K562 (cell line): ENCODE results near the gene SERTAD1. TPM values are rescaled to one million over a fixed set of nuclear protein-coding genes. Genes with fewer than 3 reads are reported as not detected.

ENCODE experiments used
- CREB1 ChIP-seq, 2 experiments: sonication (generic) in 1 of 2; formaldehyde crosslinking in 1 of 2; IDR thresholded peaks; 2 replicates each; pipeline versions ENCODE4 v1.6.1 to v1.8.0; 2012 to 2022; ENCODE audit warnings: inconsistent platforms in 1 of 2, mild to moderate bottlenecking in 1 of 2, missing genetic modification reagents in 1 of 2, moderate library complexity in 1 of 2
- CXXC5 ChIP-seq: fragments of 250-450 bp; sonication (Bioruptor Pico); IDR thresholded peaks from 2 replicates; pipeline ENCODE4 v1.8.0; 2022; ENCODE audit warnings: inconsistent platforms, mild to moderate bottlenecking, moderate library complexity
- FUS ChIP-seq: fragments of 200-400 bp; formaldehyde crosslinking; optimal IDR thresholded peaks from 2 replicates; pipeline ENCODE3; 2017; ENCODE audit warnings: low read depth, low read length
- NRF1 ChIP-seq, 2 experiments: fragments of 450-650 bp; IDR thresholded peaks in 1 of 2; conservative IDR thresholded peaks in 1 of 2; 2 replicates each; pipeline ENCODE4 v1.6.1; 2014; ENCODE audit warnings: mild to moderate bottlenecking in 2 of 2
- PHB2 ChIP-seq: fragments of 450-650 bp; IDR thresholded peaks from 2 replicates; pipeline ENCODE4 v1.6.1; 2017; ENCODE audit warnings: low read depth
- PTRF ChIP-seq: fragments of 450-650 bp; IDR thresholded peaks from 2 replicates; pipeline ENCODE4 v1.6.1; 2016; ENCODE audit warnings: mild to moderate bottlenecking, missing genetic modification characterization, missing compliant biosample characterization
- PYGO2 ChIP-seq: fragments of 450-650 bp; IDR thresholded peaks from 2 replicates; pipeline ENCODE4 v1.6.1; 2016; ENCODE audit warnings: mild to moderate bottlenecking, missing genetic modification characterization, moderate library complexity, missing compliant biosample characterization
- RBBP5 ChIP-seq: fragments of 200-600 bp; sonication (generic); IDR thresholded peaks from 2 replicates; pipeline ENCODE4 v1.6.1; 2012; ENCODE audit warnings: borderline replicate concordance, mild to moderate bottlenecking, low read length, control low read depth, inconsistent platforms; ENCODE audit not compliant: insufficient read depth, poor library complexity, severe bottlenecking
- RBM39 ChIP-seq: fragments of 200-400 bp; formaldehyde crosslinking; optimal IDR thresholded peaks from 2 replicates; pipeline ENCODE3; 2018; ENCODE audit warnings: low read depth, low read length
- RUNX1 ChIP-seq: sonication (generic); IDR thresholded peaks from 2 replicates; pipeline ENCODE4 v1.6.1; 2016; ENCODE audit warnings: antibody characterized with exemption, low read depth
- SIN3A ChIP-seq, 2 experiments: fragments of 150-350 bp in 1 of 2; IDR thresholded peaks; 2 replicates each; pipeline ENCODE4 v1.6.1; 2011 to 2016; ENCODE audit warnings: borderline replicate concordance in 2 of 2, low read depth in 2 of 2, low read length in 2 of 2, mild to moderate bottlenecking in 2 of 2, moderate library complexity in 2 of 2; ENCODE audit not compliant: control insufficient read depth in 1 of 2
- SMARCC2 ChIP-seq: fragments of 450-650 bp; IDR thresholded peaks from 2 replicates; pipeline ENCODE4 v1.6.1; 2017; ENCODE audit warnings: antibody characterized with exemption, moderate library complexity, mild to moderate bottlenecking, low read depth
- TFAM ChIP-seq: fragments of 250-450 bp; sonication (Bioruptor Pico); conservative IDR thresholded peaks from 2 replicates; pipeline ENCODE4 v1.5.0; 2021; ENCODE audit warnings: mild to moderate bottlenecking, moderate library complexity
- TRIM28 ChIP-seq: fragments of 450-650 bp; IDR thresholded peaks from 2 replicates; pipeline ENCODE4 v1.6.1; 2017
- ZNF77 ChIP-seq: fragments of 250-450 bp; sonication (Bioruptor Pico); IDR thresholded peaks from 2 replicates; pipeline ENCODE4 v1.5.0; 2020
- polyA plus RNA-seq, 8 experiments: library from polyadenylated mRNA; depleted of rRNA in 4 of 8; stranded (reverse) in 5 of 8; unstranded in 3 of 8; fragments of >200 nt; fragmentation: Nextera tagmentation in 2 of 8; fragmentation: Illumina TruSeq in 1 of 8; extraction: Ambion mirVana in 2 of 8; extraction: Trizol in 1 of 8; gene quantifications; 2 replicates each; pipeline versions ENCODE4 v1.2.1 to v1.2.3, GENCODE V29; 2011 to 2014; ENCODE audit warnings: inconsistent platforms in 1 of 8, missing spikeins in 1 of 8
- total RNA-seq, 7 experiments: library from RNA; depleted of rRNA in 6 of 7; stranded (reverse); fragments of >200 nt in 6 of 7; fragmentation: Illumina TruSeq in 2 of 7; extraction: Trizol in 2 of 7; gene quantifications; 2 replicates each; pipeline versions ENCODE4 v1.2.1 to v1.2.3, GENCODE V29; 2011 to 2021; ENCODE audit warnings: low replicate concordance in 1 of 7
- TF ChIP-seq, protein P1 (sequence below): sonication (generic); formaldehyde crosslinking; IDR thresholded peaks from 2 replicates; pipeline ENCODE4 v1.8.1; 2023; ENCODE audit warnings: mild to moderate bottlenecking, missing genetic modification reagents, moderate library complexity
- TF ChIP-seq, protein P2 (sequence below): sonication (generic); formaldehyde crosslinking; IDR thresholded peaks from 2 replicates; pipeline ENCODE4 v1.8.0; 2022; ENCODE audit warnings: mild to moderate bottlenecking, missing genetic modification reagents
- TF ChIP-seq, protein P3 (sequence below): sonication (generic); formaldehyde crosslinking; IDR thresholded peaks from 2 replicates; pipeline ENCODE4 v1.8.1; 2022; ENCODE audit warnings: missing genetic modification reagents
- TF ChIP-seq, protein P4 (sequence below): fragments of 250-450 bp; sonication (Bioruptor Pico); IDR thresholded peaks from 2 replicates; pipeline ENCODE4 v1.5.0; 2020; ENCODE audit warnings: mild to moderate bottlenecking, borderline replicate concordance
- TF ChIP-seq, protein P5 (sequence below): sonication (generic); formaldehyde crosslinking; IDR thresholded peaks from 2 replicates; pipeline ENCODE4 v1.8.0; 2022; ENCODE audit warnings: mild to moderate bottlenecking, missing genetic modification reagents

SERTAD1 gene
- total and polyA plus RNA-seq, 9 of the 15 experiments (the other 6 are each of a cell fraction or from before 2014, with no cell fraction given), result 0.15 to 8.7 (median 4.9) TPM

DNA sequence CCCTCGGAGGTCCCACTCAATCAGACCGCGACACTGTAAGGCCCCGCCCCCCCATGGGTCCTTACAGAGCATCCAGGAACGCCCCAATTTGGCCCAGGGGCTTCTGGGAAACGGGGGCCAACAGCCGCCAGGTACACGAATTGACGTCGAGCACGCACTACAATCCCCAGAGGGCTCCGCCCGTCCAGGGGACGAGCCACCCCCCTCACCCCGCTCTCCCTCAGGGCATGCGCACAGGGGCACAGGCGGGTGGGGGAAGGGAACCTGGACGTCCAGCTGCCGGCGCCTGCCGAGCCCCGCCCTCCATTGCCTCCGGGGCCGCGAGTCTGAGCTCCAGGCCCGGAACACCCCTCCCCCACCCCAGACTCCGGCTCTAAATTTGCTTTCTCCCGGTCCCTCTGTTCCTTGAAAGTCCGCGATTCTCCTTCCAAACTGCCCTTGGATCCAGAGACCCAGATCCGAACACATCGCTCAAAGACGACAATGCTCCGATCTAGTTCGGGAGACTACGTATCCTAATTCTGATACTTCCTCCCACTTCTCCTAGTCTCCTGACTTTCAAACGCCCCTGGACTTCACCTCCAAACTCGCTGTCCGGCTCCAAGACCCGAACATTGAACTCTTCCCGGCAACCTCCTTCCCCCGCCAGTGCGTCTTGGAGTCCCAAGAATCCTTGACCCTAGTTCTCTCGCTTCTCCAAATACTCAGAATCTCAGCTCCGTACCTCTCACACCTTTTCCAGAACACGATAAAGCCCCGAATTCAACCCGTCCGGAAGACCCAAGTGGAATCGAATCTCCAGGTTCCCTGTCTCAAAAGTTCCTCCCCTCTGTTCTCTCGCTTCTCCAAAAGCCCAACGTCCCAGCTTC, 17.6 kb upstream of the SERTAD1 start (continued):
- peak; percentile 86 for TF ChIP-seq CREB1 (IDR thresholded peaks at IDR 0.05)
- TF ChIP-seq CREB1 (CRISPR knock-in tag; IDR thresholded peaks at IDR 0.05), result peak; percentile 94
- peak; percentile 82 to 90; a peak in 3 of 4 replicates for TF ChIP-seq SIN3A (IDR thresholded peaks at IDR 0.05; ENCODE audit: borderline replicate concordance in 2 of 2, control insufficient read depth in 1 of 2, low read depth in 2 of 2, low read length in 2 of 2)
- TF ChIP-seq SMARCC2, result 0 out of 2 replicates have a peak, but pooled peaks have one; percentile 30
- TF ChIP-seq TFAM, result no peak
- no peak for TF ChIP-seq RBM39
- TF ChIP-seq PTRF, result no peak
- TF ChIP-seq NRF1 (conservative IDR thresholded peaks at IDR 0.05 in 1 of 2, IDR thresholded peaks at IDR 0.05 in 1 of 2), result peak; percentile 98
- TF ChIP-seq CXXC5 (CRISPR knock-in tag), result peak; percentile 90
- TF ChIP-seq, protein P1, sequence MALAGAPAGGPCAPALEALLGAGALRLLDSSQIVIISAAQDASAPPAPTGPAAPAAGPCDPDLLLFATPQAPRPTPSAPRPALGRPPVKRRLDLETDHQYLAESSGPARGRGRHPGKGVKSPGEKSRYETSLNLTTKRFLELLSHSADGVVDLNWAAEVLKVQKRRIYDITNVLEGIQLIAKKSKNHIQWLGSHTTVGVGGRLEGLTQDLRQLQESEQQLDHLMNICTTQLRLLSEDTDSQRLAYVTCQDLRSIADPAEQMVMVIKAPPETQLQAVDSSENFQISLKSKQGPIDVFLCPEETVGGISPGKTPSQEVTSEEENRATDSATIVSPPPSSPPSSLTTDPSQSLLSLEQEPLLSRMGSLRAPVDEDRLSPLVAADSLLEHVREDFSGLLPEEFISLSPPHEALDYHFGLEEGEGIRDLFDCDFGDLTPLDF (CRISPR knock-in tag), result no peak
- TF ChIP-seq FUS, result no peak
- TF ChIP-seq RUNX1, result no peak
- no peak for TF ChIP-seq ZNF77 (CRISPR knock-in tag)
- TF ChIP-seq PHB2, result no peak; the same call in 1 of the 2 replicates
- peak; percentile 45; the same call in 1 of the 2 replicates for TF ChIP-seq TRIM28
- TF ChIP-seq, protein P2, sequence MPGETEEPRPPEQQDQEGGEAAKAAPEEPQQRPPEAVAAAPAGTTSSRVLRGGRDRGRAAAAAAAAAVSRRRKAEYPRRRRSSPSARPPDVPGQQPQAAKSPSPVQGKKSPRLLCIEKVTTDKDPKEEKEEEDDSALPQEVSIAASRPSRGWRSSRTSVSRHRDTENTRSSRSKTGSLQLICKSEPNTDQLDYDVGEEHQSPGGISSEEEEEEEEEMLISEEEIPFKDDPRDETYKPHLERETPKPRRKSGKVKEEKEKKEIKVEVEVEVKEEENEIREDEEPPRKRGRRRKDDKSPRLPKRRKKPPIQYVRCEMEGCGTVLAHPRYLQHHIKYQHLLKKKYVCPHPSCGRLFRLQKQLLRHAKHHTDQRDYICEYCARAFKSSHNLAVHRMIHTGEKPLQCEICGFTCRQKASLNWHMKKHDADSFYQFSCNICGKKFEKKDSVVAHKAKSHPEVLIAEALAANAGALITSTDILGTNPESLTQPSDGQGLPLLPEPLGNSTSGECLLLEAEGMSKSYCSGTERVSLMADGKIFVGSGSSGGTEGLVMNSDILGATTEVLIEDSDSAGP (CRISPR knock-in tag), result no peak
- no peak for TF ChIP-seq RBBP5
- TF ChIP-seq, protein P3, sequence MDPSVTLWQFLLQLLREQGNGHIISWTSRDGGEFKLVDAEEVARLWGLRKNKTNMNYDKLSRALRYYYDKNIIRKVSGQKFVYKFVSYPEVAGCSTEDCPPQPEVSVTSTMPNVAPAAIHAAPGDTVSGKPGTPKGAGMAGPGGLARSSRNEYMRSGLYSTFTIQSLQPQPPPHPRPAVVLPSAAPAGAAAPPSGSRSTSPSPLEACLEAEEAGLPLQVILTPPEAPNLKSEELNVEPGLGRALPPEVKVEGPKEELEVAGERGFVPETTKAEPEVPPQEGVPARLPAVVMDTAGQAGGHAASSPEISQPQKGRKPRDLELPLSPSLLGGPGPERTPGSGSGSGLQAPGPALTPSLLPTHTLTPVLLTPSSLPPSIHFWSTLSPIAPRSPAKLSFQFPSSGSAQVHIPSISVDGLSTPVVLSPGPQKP (CRISPR knock-in tag), result no peak
- TF ChIP-seq, protein P4, sequence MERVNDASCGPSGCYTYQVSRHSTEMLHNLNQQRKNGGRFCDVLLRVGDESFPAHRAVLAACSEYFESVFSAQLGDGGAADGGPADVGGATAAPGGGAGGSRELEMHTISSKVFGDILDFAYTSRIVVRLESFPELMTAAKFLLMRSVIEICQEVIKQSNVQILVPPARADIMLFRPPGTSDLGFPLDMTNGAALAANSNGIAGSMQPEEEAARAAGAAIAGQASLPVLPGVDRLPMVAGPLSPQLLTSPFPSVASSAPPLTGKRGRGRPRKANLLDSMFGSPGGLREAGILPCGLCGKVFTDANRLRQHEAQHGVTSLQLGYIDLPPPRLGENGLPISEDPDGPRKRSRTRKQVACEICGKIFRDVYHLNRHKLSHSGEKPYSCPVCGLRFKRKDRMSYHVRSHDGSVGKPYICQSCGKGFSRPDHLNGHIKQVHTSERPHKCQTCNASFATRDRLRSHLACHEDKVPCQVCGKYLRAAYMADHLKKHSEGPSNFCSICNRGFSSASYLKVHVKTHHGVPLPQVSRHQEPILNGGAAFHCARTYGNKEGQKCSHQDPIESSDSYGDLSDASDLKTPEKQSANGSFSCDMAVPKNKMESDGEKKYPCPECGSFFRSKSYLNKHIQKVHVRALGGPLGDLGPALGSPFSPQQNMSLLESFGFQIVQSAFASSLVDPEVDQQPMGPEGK (CRISPR knock-in tag), result no peak
- TF ChIP-seq, protein P5, sequence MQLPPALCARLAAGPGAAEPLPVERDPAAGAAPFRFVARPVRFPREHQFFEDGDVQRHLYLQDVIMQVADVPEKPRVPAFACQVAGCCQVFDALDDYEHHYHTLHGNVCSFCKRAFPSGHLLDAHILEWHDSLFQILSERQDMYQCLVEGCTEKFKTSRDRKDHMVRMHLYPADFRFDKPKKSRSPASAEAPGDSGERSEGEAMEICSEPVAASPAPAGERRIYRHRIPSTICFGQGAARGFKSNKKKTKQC, result no peak
- no peak for TF ChIP-seq PYGO2 (tag)
